Kidney capillary endothelial cell (primary cell): ENCODE results near the gene BCLAF1.

Source experiments
- DNase-seq: peaks from one replicate; pipeline ENCODE4 v3.0.0-alpha.2; 2018; ENCODE audit warnings: low spot score

Gene BCLAF1

GRCh38 chr6:136289579-136290409, at the start of gene BCLAF1:
TSS of gene BCLAF1 (minus strand) at chr6:136289846. CDS start at chr6:136279866, 9,980 bp downstream.
- peak; percentile 98 for DNase-seq

GRCh38 chr6:136338486-136338885, 48.8 kb upstream of the BCLAF1 start:
- no peak for DNase-seq

- no peak for DNase-seq
These were observed 48.0 kb upstream of the BCLAF1 start for GRCh38 chr6:136337606-136338005.

- DNase-seq: no peak
These were observed 47.5 kb upstream of the BCLAF1 start for GRCh38 chr6:136337121-136337520.

GRCh38 chr6:136335736-136336363, 46.2 kb upstream of the BCLAF1 start:
- no peak for DNase-seq

GRCh38 chr6:136334853-136335252, 45.2 kb upstream of the BCLAF1 start:
- DNase-seq: no peak

- no peak for DNase-seq
These were observed 44.8 kb upstream of the BCLAF1 start for GRCh38 chr6:136334465-136334846.

- no peak for DNase-seq
These were observed 44.3 kb upstream of the BCLAF1 start for GRCh38 chr6:136333824-136334464.

- DNase-seq: no peak
These were observed 41.8 kb upstream of the BCLAF1 start for GRCh38 chr6:136331461-136331860.

GRCh38 chr6:136330634-136331033, 41.0 kb upstream of the BCLAF1 start:
- no peak for DNase-seq

- DNase-seq: no peak
These were observed 36.5 kb upstream of the BCLAF1 start for GRCh38 chr6:136326038-136326553.

GRCh38 chr6:136324686-136325380, 35.2 kb upstream of the BCLAF1 start:
- DNase-seq: no peak

GRCh38 chr6:136323431-136324112, 33.9 kb upstream of the BCLAF1 start:
- DNase-seq: no peak

- DNase-seq: no peak
These were observed 30.1 kb upstream of the BCLAF1 start for GRCh38 chr6:136319732-136320131.

- DNase-seq: no peak
These were observed 29.0 kb upstream of the BCLAF1 start for GRCh38 chr6:136318676-136319075.

- no peak for DNase-seq
These were observed 28.3 kb upstream of the BCLAF1 start for GRCh38 chr6:136317971-136318370.

GRCh38 chr6:136317021-136317694, 27.5 kb upstream of the BCLAF1 start:
- peak; percentile 44 for DNase-seq

GRCh38 chr6:136315594-136315993, 25.9 kb upstream of the BCLAF1 start:
- no peak for DNase-seq

GRCh38 chr6:136312975-136313374, 23.3 kb upstream of the BCLAF1 start:
- DNase-seq: no peak

- no peak for DNase-seq
These were observed 20.2 kb upstream of the BCLAF1 start for GRCh38 chr6:136309729-136310311.

GRCh38 chr6:136309171-136309570, 19.5 kb upstream of the BCLAF1 start:
- DNase-seq: no peak
